NCI-H128 (cell line): ENCODE measurements around the gene CMTM5.
"Not testable (repeated sequence)": the region's sequence is repeated elsewhere in the genome, so short reads cannot be mapped to it uniquely, and the experiment has no call there.

Experiments used
- DNase-seq: peaks from one replicate; lab custom pipeline; 2025; ENCODE audit not compliant: unreplicated experiment; lab: John Stamatoyannopoulos, UW

CMTM5 gene

DNA sequence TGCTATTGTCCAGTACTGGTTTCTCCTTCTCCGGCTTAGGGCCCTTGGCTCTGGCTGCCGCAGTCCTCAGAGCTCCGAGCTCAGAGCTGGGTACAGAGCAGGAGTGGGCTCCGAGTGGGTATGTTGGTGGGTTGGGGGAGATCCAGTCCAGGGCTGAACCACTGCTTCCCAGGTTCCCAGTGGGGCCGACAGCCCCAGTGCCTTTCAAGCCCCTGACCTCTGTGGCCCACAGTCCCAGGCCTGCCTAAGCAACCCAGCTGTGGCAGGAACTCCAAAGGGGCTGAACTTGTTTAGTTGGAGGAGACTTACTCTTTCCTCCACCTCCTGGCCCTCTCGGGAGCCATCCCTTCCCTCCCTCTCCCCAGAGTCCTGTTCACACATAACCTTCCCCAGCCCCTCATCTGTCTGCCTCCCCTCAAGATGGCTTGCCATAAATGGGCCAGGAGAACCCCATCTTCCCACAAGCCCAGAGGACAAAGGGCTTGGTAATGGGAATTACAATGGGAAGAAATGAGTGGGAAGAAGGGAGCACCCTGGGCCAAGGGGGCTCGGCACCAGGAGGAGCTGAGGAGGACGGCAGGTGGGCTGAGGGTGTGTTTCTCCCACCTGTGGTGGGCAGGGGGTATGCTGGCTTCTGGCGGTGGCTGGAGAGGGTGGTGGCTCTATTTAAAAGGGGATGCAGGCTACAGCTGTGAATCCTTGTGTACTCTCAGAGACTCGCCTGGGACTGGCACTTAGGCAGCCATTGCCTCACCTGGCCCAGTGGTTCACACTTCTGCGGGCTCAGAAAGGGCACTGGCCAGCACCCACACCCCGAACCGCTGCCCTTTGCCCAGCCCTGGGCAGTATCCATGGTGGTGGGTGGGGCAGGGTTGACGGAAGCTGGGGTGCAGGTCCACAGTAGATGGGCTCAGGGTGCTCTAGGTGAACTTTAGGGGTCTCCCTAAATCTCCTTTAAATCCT is 35.0 kb downstream of the CMTM5 start:
- no peak for DNase-seq

DNA sequence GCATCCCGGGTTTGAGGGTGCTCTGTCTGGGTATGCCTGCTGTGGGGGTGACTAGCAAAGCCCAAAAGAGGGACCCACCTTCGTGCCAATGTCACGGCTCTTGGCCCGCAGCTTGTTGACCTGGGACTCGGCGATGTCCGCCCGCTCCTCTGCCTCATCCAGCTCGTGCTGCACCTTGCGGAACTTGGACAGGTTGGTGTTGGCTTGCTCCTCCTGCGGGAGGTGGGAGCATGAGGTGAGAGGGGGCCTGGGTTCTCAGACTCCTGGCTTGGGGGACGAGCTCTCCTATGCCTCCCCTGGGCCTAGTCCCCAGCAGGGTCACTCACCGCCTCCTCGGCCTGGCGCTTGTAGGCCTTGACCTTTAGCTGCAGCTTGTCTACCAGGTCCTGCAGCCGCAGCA is 36.8 kb downstream of the CMTM5 start:
- no peak for DNase-seq

DNA sequence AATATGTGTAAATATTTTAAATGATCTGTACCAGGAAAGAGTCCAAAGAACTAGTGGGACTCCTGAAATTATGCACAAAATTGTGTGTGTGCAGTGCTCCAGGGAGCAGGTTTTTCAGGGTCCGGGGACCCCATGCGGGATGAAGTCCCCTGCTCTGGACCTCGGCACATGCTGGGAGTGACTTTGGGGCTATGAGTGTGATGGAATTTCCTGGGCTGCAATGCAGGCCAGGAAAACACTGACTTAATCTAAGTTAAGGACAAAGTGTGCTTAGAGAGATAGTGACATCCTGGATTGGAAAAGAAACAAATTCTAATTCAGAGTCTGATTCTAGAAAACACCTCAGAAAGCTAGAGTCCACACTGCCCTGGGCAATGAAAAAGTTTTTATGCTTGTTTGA is 37.4 kb downstream of the CMTM5 start:
- no peak for DNase-seq

DNA sequence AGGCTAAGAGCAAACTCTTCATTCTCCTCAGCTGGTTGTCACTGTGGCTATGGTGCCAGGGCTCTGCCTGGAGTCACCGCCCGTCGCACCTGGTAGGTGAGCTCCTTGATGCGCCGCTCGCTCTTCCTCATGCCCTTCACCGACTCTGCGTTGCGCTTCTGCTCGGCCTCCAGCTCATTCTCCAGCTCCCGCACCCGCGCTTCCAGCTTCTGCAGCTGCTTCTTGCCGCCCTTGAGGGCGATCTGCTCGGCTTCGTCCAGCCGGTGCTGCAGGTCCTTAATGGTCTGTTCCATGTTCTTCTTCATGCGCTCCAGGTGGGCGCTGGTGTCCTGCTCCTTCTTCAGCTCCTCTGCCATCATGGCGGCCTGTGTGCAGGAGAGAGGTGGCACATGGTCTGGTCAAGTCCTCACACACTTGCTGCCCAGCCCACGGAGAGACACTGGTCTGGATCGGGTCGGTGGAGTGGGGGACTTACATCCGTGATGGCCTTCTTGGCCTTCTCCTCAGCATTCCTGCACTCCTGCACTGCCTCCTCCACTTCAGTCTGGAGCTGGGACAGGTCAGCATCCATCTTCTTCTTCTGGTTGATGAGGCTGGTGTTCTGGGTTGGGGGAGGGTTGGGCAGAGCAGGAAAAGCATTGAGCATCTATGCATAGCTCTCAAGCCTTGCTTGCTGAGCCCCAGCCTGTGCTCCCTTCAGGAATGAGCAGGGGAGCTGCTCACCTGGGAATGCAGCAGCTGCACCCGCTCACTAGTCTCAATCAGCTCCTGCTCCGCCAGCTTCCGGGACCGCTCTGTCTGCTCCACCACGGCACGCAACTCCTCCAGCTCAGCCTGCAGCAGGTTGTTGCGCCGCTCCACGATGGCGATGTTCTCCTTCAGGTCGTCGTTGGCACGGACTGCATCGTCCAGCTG is 38.3 kb downstream of the CMTM5 start:
- no peak for DNase-seq

DNA sequence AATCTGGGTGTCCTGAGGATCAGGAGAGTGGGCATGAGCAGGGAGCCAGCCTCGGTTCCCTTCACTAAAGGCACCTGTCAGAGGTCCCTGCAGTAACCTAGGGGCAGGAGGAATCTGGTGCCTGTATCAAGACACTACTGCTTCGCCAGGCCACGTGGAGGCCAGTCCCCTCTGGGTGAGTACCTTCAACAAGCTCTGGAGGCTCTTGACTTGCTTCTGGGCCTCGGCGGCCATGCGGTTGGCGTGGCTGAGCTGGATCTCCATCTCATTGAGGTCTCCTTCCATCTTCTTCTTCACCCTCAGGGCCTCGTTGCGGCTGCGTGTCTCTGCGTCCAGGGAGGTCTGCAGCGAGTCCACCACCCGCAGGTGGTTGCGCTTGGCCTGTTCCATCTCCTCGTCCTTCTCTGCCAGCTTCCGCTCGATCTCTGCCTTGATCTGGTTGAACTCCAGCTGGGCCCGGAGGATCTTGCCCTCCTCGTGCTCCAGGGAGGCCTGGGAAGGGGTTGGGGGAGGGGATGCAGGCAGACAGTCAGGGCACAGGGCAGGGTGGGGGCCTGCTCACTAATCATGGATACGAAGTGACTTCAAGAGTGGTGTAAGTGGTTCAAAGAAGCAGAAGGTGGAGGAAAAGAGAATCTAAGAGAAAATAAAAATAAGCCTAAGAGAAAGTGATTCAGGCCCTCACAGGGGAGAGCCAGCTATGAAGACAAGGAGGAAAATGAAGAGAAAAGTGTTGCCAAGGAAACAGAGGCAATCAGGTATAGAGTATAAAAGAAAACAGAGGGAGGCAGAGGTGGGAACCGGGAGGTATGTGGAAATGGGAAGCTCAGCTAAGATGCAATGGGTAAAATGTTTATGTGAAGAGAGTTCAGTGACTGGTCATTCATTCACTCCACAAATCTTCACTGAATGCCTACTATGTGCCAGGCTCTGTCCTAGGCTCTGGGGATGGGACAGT is 39.3 kb downstream of the CMTM5 start:
- DNase-seq: no peak

DNA sequence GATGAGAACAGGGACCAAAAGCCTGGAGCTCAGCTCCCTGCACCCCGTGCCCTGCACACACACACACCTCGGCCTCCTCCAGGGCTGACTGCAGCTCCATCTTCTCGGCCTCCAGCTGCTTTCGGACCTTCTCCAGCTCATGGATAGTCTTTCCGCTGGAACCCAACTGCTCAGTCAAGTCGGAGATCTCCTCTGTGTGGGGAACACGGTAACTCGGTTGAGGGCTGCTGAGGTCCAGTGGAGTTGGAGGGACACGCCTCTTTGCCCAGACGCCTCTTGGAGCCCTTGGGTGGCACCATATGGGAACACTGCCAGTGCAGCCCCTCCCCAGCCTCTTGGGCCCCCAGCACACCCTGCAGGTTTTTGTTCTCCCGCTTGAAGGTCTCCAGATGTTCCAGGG is 40.0 kb downstream of the CMTM5 start:
- DNase-seq: no peak

DNA sequence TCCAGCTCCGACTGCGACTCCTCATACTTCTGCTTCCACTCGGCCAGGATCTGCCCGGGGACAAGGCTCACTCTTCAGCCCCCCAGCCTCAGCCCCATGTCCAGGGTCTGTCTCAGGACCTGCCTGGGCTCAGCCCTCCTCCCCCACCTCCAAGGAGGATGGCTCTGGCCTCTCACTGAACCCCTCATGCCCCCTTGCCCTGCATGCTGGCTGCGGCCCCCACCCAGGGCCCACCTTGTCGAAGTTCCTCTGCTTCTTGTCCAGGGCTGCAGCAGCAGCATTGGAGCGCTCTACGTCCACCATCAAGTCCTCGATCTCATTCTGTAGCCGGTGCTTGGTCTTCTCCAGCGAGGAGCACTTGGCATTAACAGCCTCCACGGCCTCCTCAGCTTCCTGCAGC is 40.4 kb downstream of the CMTM5 start:
- DNase-seq: not testable (repeated sequence)

DNA sequence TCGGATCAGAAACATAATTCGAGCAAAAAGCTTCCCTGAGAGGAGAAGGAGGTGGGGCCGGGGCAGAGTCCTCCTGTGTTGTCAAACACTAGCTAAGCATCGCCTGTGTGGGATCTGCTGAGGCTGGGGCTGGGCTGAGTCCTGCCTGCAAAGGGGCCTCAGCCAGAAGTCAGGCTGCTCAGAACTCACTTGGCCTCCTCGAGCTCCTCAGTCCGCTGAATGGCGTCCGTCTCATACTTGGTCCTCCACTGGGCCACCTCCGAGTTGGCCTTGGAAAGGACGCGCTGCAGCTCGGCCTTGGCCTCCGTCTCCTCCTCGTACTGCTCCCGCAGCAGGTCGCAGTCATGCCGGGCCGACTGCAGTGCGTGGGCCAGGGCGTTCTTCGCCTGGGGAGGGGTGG is 41.2 kb downstream of the CMTM5 start:
- DNase-seq: no peak

DNA sequence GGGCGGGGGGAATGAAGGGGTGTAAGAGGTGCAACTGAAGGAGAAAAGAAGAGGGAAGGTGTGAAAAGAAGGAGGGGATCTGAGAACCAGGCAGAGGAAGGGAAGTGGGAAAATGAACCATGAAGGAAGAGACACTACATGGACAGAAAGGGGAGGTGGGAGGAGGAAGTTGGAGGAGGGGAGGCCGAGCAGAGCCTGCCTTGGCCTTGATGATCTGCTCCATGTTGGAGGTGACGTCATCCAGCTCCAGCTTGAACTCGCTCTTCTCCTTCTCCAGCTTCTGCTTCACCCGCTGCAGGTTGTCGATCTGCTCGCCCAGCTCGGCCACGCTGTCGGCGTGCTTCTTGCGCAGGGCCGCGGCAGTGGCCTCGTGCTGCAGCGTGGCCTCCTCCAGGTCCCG is 42.8 kb downstream of the CMTM5 start:
- DNase-seq: not testable (repeated sequence)

DNA sequence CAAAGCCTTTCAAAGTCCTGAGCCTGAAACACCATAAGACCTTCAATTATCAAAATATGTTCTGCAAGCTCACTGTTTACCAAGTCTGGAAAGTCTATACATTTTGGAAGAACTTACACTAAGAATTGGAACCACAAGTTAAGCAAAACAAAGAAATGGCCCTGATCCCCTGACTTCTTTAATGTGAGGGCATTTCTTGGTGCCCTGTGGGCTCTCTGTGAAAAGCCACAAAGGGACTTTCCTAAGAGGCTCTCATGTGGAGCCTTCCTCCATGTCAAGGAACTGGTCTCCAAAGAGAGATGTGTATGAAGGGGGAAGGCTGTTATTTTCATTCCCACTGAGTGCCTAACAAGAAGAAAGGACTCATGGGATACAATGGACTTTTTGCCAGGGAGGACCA is 44.7 kb downstream of the CMTM5 start:
- no peak for DNase-seq

DNA sequence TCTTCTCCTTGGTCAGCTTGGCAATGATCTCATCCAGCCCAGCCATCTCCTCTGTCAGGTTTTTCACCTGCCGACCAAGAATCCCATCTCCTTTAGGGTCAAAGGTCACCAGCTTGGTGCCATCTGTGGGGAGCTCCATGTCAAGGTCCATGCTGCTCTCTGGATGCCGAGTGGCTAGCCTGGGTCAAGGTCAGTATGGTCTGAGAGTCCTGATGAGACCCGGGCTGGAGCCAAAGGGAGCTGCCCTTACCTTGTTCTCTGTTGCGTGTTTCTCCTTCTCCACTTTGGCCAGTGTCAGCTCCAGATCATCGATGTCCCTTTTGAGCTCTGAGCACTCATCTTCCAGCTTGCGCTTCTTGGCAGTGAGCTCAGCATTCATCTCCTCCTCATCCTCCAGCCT is 46.8 kb downstream of the CMTM5 start:
- DNase-seq: no peak

DNA sequence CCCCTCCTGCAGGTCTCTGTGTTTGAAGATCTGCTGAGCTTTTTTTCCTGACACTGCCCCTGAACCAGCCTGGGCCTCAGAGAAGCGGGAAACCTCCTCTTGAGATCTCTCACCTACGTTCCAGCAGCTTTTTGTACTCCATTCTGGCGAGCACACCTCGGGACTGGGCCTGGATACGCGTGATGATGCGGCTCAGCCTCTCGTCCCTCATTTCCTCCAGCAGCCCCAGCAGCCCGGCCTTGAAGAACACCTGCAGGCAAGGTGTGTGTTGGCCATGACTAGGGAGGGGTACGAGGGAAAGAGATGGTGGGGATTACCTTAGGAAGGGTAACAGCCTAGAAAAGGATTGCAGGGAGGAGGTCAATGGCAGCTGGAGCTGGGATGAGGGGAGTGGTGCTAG is 48.3 kb downstream of the CMTM5 start:
- DNase-seq: no peak

DNA sequence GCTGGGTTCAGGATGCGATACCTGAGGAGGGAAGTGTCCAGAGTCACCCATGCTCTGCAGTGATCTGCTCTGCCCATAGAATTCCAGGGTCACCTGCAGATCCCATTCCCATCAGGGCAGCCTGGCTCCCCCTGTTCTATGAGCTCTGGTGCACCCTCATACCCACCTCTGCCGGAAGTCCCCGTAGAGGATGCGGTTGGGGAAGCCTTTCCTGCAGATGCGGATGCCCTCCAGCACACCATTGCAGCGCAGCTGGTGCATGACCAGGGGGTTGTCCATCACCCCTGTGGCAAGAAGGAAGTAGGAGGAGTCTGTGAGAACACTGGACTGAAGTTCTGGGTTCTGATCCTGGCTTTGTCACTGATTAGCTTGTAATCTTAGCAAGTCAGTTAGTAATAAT is 49.0 kb downstream of the CMTM5 start:
- not testable (repeated sequence) for DNase-seq

DNA sequence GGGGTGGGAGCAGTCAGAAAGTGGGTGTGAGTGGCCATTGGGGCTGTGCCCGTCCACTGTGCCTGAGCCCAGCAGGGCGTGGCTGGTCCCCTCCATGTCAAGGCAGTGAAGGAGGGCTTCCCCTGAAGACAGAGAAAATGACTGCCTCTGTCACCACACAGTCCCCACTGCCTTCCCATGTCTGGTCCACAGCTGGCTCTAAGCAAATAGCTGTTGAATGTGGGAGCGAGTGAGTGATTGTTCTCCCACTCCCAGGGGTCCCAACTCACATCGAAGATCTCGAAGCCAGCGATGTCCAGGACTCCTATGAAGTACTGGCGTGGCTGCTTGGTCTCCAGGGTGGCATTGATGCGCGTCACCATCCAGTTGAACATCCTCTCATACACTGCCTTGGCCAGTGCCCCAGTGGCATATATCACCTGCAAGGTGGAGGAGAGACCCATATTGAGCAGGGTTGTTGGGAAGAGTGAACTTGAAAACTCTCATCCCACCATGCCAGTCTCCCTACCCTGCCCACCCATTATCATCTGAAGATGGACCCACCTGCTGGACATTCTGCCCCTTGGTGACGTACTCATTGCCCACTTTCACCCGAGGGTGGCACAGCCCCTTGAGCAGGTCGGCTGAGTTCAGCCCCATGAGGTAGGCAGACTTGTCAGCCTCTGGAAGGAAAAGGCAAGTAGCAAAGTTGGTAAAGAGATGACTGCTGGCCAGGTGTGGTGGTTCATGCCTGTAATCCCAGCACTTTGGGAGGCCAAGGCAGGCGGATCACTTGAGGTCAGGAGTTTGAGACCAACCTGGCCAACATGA is 52.0 kb downstream of the CMTM5 start:
- DNase-seq: no peak
